OCI-LY7 (cell line): ENCODE measurements around the gene KLHL1. TPM values are rescaled to one million over a fixed set of nuclear protein-coding genes. Genes with fewer than 3 reads are reported as not detected.

Source experiments
- BruUV-seq: library from RNA; stranded (reverse); fragments of 400-500 nt; replicated peaks from 2 replicates; lab custom pipeline; 2021; lab: Mats Ljungman, UMichigan
- CTCF ChIA-PET: fragments of 300-600 bp; sonication (Branson Sonifier 250); formaldehyde crosslinking; loops from one replicate; lab custom pipeline; 2022; ENCODE audit warnings: antibody characterized with exemption; ENCODE audit not compliant: unreplicated experiment; lab: Charles Lee
- POLR2A ChIA-PET: fragments of 300-600 bp; sonication (Branson Sonifier 250); formaldehyde crosslinking; loops from one replicate; lab custom pipeline; 2022; ENCODE audit warnings: antibody characterized with exemption; lab: Charles Lee
- DNase-seq: peaks from one replicate; pipeline ENCODE4 v3.0.0-alpha.2; 2015; ENCODE audit warnings: low spot score
- H2AFZ ChIP-seq: fragments of 200-600 bp; sonication (generic), shearing (Covaris generic); 2 replicates; pipeline ENCODE4 v1.6.1; 2014; ENCODE audit warnings: mild to moderate bottlenecking, antibody characterized with exemption, low read length, moderate library complexity
- H3K27ac ChIP-seq: fragments of 200-600 bp; sonication (generic); 2 replicates; pipeline ENCODE4 v1.5.1; 2014; ENCODE audit warnings: mixed run types, low read depth, mild to moderate bottlenecking, moderate library complexity, low read length, inconsistent platforms; ENCODE audit not compliant: poor library complexity, severe bottlenecking
- H3K36me3 ChIP-seq: fragments of 200-600 bp; sonication (generic); 2 replicates; pipeline ENCODE4 v1.6.1; 2014; ENCODE audit warnings: mild to moderate bottlenecking, antibody characterized with exemption, low read length, moderate library complexity, mixed read lengths; ENCODE audit not compliant: insufficient read depth
- H3K4me1 ChIP-seq: fragments of 200-600 bp; sonication (generic); 2 replicates; pipeline ENCODE4 v1.5.1; 2014; ENCODE audit warnings: mild to moderate bottlenecking, low read length; ENCODE audit not compliant: insufficient read depth, poor library complexity, severe bottlenecking
- H3K4me2 ChIP-seq: fragments of 200-600 bp; sonication (generic); 2 replicates; pipeline ENCODE4 v1.6.1; 2014; ENCODE audit warnings: mild to moderate bottlenecking, low read length
- H3K4me3 ChIP-seq: fragments of 200-600 bp; sonication (generic); 2 replicates; pipeline ENCODE4 v1.5.1; 2014; ENCODE audit warnings: mild to moderate bottlenecking, low read depth, low read length; ENCODE audit not compliant: poor library complexity, severe bottlenecking
- H3K79me2 ChIP-seq: fragments of 200-600 bp; sonication (generic); 2 replicates; pipeline ENCODE4 v1.6.1; 2016; ENCODE audit warnings: low read depth, mild to moderate bottlenecking, low read length, moderate library complexity, mixed read lengths; ENCODE audit not compliant: insufficient read depth
- H3K9me2 ChIP-seq: fragments of 200-600 bp; sonication (generic); 2 replicates; pipeline ENCODE4 v1.6.1; 2016; ENCODE audit warnings: mild to moderate bottlenecking, low read length, mixed read lengths; ENCODE audit not compliant: insufficient read depth
- H3K9me3 ChIP-seq: fragments of 200-600 bp; sonication (generic); 2 replicates; pipeline ENCODE4 v1.6.1; 2014; ENCODE audit warnings: mild to moderate bottlenecking, mixed run types, low read length, mixed read lengths
- H4K20me1 ChIP-seq: fragments of 200-600 bp; sonication (generic); 2 replicates; pipeline ENCODE4 v1.6.1; 2014; ENCODE audit warnings: mild to moderate bottlenecking, antibody characterized with exemption, low read length, moderate library complexity, mixed read lengths; ENCODE audit not compliant: insufficient read depth
- CTCF ChIP-seq: fragments of 200-600 bp; sonication (generic); conservative IDR thresholded peaks from 2 replicates; pipeline ENCODE4 v1.5.1; 2014; ENCODE audit warnings: mild to moderate bottlenecking, antibody characterized with exemption, low read length, moderate library complexity, mixed read lengths
- EZH2phosphoT487 ChIP-seq: fragments of 200-600 bp; sonication (generic); IDR thresholded peaks from 2 replicates; pipeline ENCODE4 v1.6.1; 2018; ENCODE audit warnings: low read depth, borderline replicate concordance, mild to moderate bottlenecking, mixed run types, antibody characterized with exemption, low read length, moderate library complexity, mixed read lengths
- intact Hi-C: fragments of 100-400 bp; cut with micrococcal nuclease; formaldehyde crosslinking; loops from one replicate; pipeline ENCODE4 v1.10.0; 2022; ENCODE audit not compliant: unreplicated experiment
- total RNA-seq, 2 experiments: library from RNA; depleted of rRNA in 1 of 2; stranded (reverse); fragments of >200 nt in 1 of 2; shearing (Covaris generic) in 1 of 2; gene quantifications; 2 replicates each; pipeline ENCODE4 v1.2.3, GENCODE V29; 2014 to 2022

Gene KLHL1
- total RNA-seq, 2 experiments from 2014 or later = not detected

DNA sequence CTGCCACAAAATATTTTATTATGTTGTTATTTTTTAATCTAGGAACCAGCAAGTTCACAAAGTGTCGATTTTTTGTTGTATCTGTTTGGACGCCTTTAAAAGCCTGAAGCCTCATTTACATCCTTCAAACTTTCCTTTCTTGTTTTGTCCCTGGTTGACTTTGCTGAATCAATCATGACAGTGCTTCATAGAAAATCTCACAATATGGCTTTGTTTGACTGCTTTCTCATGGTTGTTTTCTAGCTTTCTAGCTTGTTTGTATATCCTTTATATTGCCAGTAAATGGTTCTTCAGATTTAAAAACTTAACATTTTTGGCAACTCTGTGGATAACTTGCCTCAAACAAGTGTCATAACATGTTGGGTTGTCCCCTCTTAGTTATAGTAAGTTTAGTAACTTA is 84.7 kb downstream of the KLHL1 start:
- H3K9me3 ChIP-seq = no peaks in the 10 kb centered on the region
- H3K27ac ChIP-seq = no peak overlapping the region
- no peaks in the 10 kb centered on the region for H3K4me1 ChIP-seq
- DNase-seq = no peak
- no peaks in the 10 kb centered on the region for H3K79me2 ChIP-seq
- H2AFZ ChIP-seq = no peak overlapping the region
- no peak for TF ChIP-seq CTCF
- TF ChIP-seq EZH2phosphoT487 = no peak
- no peaks in the 10 kb centered on the region for H4K20me1 ChIP-seq
- intact Hi-C loops = no loop called here
- H3K9me2 ChIP-seq = no peaks in the 10 kb centered on the region
- no TSS peak for BruUV-seq
- no peak overlapping the region for H3K4me2 ChIP-seq
- no peaks in the 10 kb centered on the region for H3K36me3 ChIP-seq
- POLR2A ChIA-PET = no interaction called here
- no peak overlapping the region for H3K4me3 ChIP-seq
- CTCF ChIA-PET = no interaction called here

DNA sequence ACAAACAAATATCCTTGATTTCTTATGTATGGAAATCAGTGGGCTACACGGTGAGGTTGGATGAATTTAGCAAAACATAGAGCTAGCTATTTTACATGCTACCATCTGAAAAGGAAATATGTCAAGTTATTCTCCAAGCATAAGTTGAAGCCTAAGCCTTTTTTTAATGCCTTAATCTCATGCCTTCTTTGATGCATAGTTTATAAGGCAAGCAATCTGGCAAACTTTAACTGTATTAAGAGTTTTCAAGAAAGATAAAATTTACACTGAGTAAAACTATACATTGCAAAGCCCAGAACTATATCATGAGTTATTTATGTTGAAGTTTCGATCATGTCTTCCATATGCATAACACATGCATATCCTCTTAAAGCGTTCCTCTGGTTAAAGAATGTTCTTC is 85.6 kb downstream of the KLHL1 start:
- H3K4me1 ChIP-seq = no peaks in the 10 kb centered on the region
- no peak for DNase-seq
- no peak overlapping the region for H3K27ac ChIP-seq
- no peak overlapping the region for H2AFZ ChIP-seq
- intact Hi-C loops = no loop called here
- no TSS peak for BruUV-seq
- H4K20me1 ChIP-seq = no peaks in the 10 kb centered on the region
- H3K36me3 ChIP-seq = no peaks in the 10 kb centered on the region
- H3K79me2 ChIP-seq = no peaks in the 10 kb centered on the region
- POLR2A ChIA-PET = no interaction called here
- no peak overlapping the region for H3K4me3 ChIP-seq
- CTCF ChIA-PET = no interaction called here
- H3K9me3 ChIP-seq = no peaks in the 10 kb centered on the region
- H3K4me2 ChIP-seq = no peak overlapping the region
- TF ChIP-seq EZH2phosphoT487 (no peak), CTCF (no peak)
- no peaks in the 10 kb centered on the region for H3K9me2 ChIP-seq

DNA sequence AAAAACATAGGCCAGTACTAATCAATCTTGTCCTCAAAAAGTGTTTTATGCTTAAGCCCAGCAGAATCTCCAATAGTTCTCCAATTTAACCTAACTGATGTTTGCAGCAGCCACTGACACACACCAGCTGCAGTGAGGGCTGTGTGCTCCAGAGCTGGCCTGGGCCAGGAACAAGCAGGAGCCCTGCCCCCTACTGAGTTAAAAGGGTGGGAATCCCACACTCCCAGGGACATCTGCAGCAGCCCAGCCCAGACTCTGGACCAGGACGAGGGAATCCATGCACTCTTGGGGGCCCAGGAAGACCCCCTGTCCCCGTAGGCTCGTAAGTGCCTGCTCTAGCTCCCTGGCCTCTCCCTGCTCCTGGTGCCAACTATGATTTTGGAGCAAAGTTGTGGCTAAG is 92.1 kb downstream of the KLHL1 start:
- Histone ChIP-seq H3K79me2 (no peaks in the 10 kb centered on the region), H3K36me3 (no peaks in the 10 kb centered on the region), H3K4me2 (no peak overlapping the region), H3K9me3 (no peaks in the 10 kb centered on the region), H3K9me2 (no peaks in the 10 kb centered on the region), H3K27ac (no peak overlapping the region), H3K4me1 (no peaks in the 10 kb centered on the region), H4K20me1 (no peaks in the 10 kb centered on the region), H2AFZ (no peak overlapping the region), H3K4me3 (no peak overlapping the region)
- intact Hi-C loops = no loop called here
- ChIA-PET POLR2A (no interaction called here), CTCF (no interaction called here)
- TF ChIP-seq CTCF (no peak), EZH2phosphoT487 (no peak)
- no peak for DNase-seq
- no TSS peak for BruUV-seq
